Chondrocyte (in vitro differentiated cells): ENCODE results near the gene PLCH2. TPM values are rescaled to one million over a fixed set of nuclear protein-coding genes. Genes with fewer than 3 reads are reported as not detected.

ENCODE experiments used
- DNase-seq: peaks from one replicate; pipeline ENCODE4 v3.0.0; 2021; ENCODE audit warnings: mixed read lengths, low spot score
- H3K27ac Mint-ChIP-seq: one replicate; pipeline ENCODE4 v1.8.0; 2021; ENCODE audit warnings: mild to moderate bottlenecking, moderate library complexity, mixed read lengths; ENCODE audit not compliant: unreplicated experiment
- H3K27me3 Mint-ChIP-seq: 2 replicates; pipeline ENCODE4 v1.8.0; 2021; ENCODE audit warnings: low read depth, mixed read lengths
- H3K36me3 Mint-ChIP-seq: 2 replicates; pipeline ENCODE4 v1.8.0; 2021; ENCODE audit warnings: low read depth, mixed read lengths
- H3K4me1 Mint-ChIP-seq: 2 replicates; pipeline ENCODE4 v1.8.0; 2021; ENCODE audit warnings: low read depth, mild to moderate bottlenecking, mixed read lengths
- H3K4me3 Mint-ChIP-seq: one replicate; pipeline ENCODE4 v1.8.0; 2021; ENCODE audit warnings: mild to moderate bottlenecking, moderate library complexity, mixed read lengths; ENCODE audit not compliant: unreplicated experiment
- H3K9me3 Mint-ChIP-seq: 2 replicates; pipeline ENCODE4 v1.8.0; 2021; ENCODE audit warnings: low read depth, mixed read lengths
- CTCF ChIP-seq: fragments of 200-600 bp; sonication (generic); IDR thresholded peaks from 2 replicates; pipeline ENCODE4 v1.5.0; 2021; ENCODE audit warnings: antibody characterized with exemption, mild to moderate bottlenecking, moderate library complexity
- total RNA-seq: library from RNA; stranded (reverse); gene quantifications from 3 replicates; pipeline ENCODE4 v1.2.1, GENCODE V29; 2021

The PLCH2 gene
- total RNA-seq, 1 donor from 2014 or later = 2.4 TPM

- DNase-seq = no peak
- peaks cover 13% of the 10 kb centered on the region for H3K36me3 Mint-ChIP-seq
- H3K4me1 Mint-ChIP-seq = peaks cover 23% of the 10 kb centered on the region
- no peaks in the 10 kb centered on the region for H3K9me3 Mint-ChIP-seq
- TF ChIP-seq CTCF = no peak
- H3K4me3 Mint-ChIP-seq = no peak overlapping the region
- H3K27me3 Mint-ChIP-seq = no peaks in the 10 kb centered on the region
- H3K27ac Mint-ChIP-seq = no peak overlapping the region
These were observed 44.7 kb downstream of the PLCH2 start for GRCh38 chr1:2520806-2521205.

- H3K36me3 Mint-ChIP-seq = peaks cover 13% of the 10 kb centered on the region
- no peaks in the 10 kb centered on the region for H3K27me3 Mint-ChIP-seq
- no peak overlapping the region for H3K27ac Mint-ChIP-seq
These were observed 46.1 kb downstream of the PLCH2 start for GRCh38 chr1:2522230-2522629.

GRCh38 chr1:2523191-2523890, 47.3 kb downstream of the PLCH2 start:
- peaks cover 12% of the 10 kb centered on the region for H3K36me3 Mint-ChIP-seq
- H3K27me3 Mint-ChIP-seq = no peaks in the 10 kb centered on the region
- H3K27ac Mint-ChIP-seq = peak overlapping the region; percentile 51
- no peak for TF ChIP-seq CTCF
- DNase-seq = no peak
- no peak overlapping the region for H3K4me3 Mint-ChIP-seq
- peaks cover 35% of the 10 kb centered on the region for H3K4me1 Mint-ChIP-seq
- H3K9me3 Mint-ChIP-seq = no peaks in the 10 kb centered on the region

More at GRCh38 chr1:2522230-2522629, 46.1 kb downstream of the PLCH2 start:
- TF ChIP-seq CTCF = no peak
- Mint-ChIP-seq H3K9me3 (no peaks in the 10 kb centered on the region), H3K4me1 (peaks cover 29% of the 10 kb centered on the region), H3K4me3 (no peak overlapping the region)
- no peak for DNase-seq

- Mint-ChIP-seq H3K27ac (no peak overlapping the region), H3K36me3 (peaks cover 7% of the 10 kb centered on the region), H3K4me1 (peaks cover 41% of the 10 kb centered on the region), H3K27me3 (no peaks in the 10 kb centered on the region), H3K9me3 (no peaks in the 10 kb centered on the region), H3K4me3 (no peak overlapping the region)
- DNase-seq = no peak
- TF ChIP-seq CTCF = no peak
These were observed 48.0 kb downstream of the PLCH2 start for GRCh38 chr1:2523891-2524609.

- H3K9me3 Mint-ChIP-seq = no peaks in the 10 kb centered on the region
- H3K36me3 Mint-ChIP-seq = peaks cover 6% of the 10 kb centered on the region
- no peak for TF ChIP-seq CTCF
- H3K27ac Mint-ChIP-seq = peak overlapping the region; percentile 71
- no peak for DNase-seq
- H3K4me3 Mint-ChIP-seq = peak overlapping the region; percentile 83
- peaks cover 42% of the 10 kb centered on the region for H3K4me1 Mint-ChIP-seq
- H3K27me3 Mint-ChIP-seq = no peaks in the 10 kb centered on the region
These were observed 49.5 kb downstream of the PLCH2 start for GRCh38 chr1:2525572-2525919.
